HUES48 (cell line): ENCODE data around the gene GRM4.

Experiments used
- H3K27ac ChIP-seq: one replicate; pipeline ENCODE4 v1.7.0; 2013; ENCODE audit warnings: low read depth, low read length, inconsistent platforms
- H3K27me3 ChIP-seq: 2 replicates; pipeline ENCODE4 v1.6.1; 2013; ENCODE audit warnings: mild to moderate bottlenecking, low read length; ENCODE audit not compliant: control insufficient read depth, insufficient read depth
- H3K36me3 ChIP-seq: 2 replicates; pipeline ENCODE4 v1.6.1; 2013; ENCODE audit warnings: low read length; ENCODE audit not compliant: control insufficient read depth, insufficient read depth
- H3K4me1 ChIP-seq: 2 replicates; pipeline ENCODE4 v1.6.1; 2013; ENCODE audit warnings: mild to moderate bottlenecking, low read length; ENCODE audit not compliant: control insufficient read depth, insufficient read depth
- H3K4me3 ChIP-seq: 2 replicates; pipeline ENCODE4 v1.5.1; 2013; ENCODE audit warnings: mild to moderate bottlenecking, low read depth, low read length
- H3K9ac ChIP-seq: 2 replicates; pipeline ENCODE4 v1.6.1; 2013; ENCODE audit warnings: mild to moderate bottlenecking, low read depth, low read length, moderate library complexity
- H3K9me3 ChIP-seq: 2 replicates; pipeline ENCODE4 v1.6.1; 2013; ENCODE audit warnings: low read length; ENCODE audit not compliant: control insufficient read depth, insufficient read depth

GRM4 gene

DNA sequence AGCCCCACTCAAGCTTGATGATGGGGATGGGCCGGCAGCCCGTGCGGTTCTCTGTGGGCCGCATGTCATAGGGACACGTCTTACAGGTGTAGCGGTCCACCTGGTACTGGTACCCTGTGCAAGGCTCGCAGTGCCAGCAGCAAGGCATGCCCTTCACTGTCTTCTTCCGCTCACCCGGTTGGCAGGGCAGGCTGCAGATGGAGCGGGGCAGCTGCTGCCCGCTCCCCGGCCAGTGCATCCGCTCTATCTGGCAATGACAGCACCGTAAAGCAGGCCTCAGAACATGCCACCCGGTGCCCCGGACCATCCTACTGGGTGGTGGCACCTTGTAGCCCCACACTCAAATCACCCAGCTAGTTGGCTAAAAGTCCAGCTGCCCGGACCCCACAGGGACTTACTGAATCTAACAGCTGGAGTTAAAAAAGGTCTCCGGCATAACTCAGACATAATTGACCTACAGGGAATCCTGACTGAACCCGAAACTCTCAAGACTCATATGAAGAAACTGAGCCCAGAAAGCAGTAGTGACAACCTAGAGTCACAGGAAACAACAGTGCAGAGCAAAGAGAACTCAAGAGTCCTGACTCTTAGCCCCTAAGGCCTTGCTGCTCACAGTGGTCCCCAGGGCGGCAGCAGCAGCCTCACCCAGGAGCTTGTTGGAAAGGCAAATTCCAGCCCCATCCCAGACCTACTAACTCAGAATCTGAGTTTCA is 109.4 kb downstream of the GRM4 start:
- no peak overlapping the region for H3K9ac ChIP-seq

GRCh38 chr6:34035704-34036356 is 110.1 kb downstream of the GRM4 start:
- no peak overlapping the region for H3K9ac ChIP-seq
- H3K9me3 ChIP-seq, result no peaks in the 10 kb centered on the region
- H3K27ac ChIP-seq, result no peak overlapping the region
- H3K4me3 ChIP-seq, result no peak overlapping the region
- H3K4me1 ChIP-seq, result no peaks in the 10 kb centered on the region
- H3K36me3 ChIP-seq, result 0 out of 2 replicates have a peak, but pooled peaks cover 9% of the 10 kb centered on the region
- no peaks in the 10 kb centered on the region for H3K27me3 ChIP-seq

More for the DNA sequence above, 109.4 kb downstream of the GRM4 start:
- H3K27me3 ChIP-seq, result no peaks in the 10 kb centered on the region
- 0 out of 2 replicates have a peak, but pooled peaks cover 9% of the 10 kb centered on the region for H3K36me3 ChIP-seq
- no peak overlapping the region for H3K27ac ChIP-seq
- no peaks in the 10 kb centered on the region for H3K9me3 ChIP-seq
- H3K4me3 ChIP-seq, result no peak overlapping the region
- H3K4me1 ChIP-seq, result no peaks in the 10 kb centered on the region

DNA sequence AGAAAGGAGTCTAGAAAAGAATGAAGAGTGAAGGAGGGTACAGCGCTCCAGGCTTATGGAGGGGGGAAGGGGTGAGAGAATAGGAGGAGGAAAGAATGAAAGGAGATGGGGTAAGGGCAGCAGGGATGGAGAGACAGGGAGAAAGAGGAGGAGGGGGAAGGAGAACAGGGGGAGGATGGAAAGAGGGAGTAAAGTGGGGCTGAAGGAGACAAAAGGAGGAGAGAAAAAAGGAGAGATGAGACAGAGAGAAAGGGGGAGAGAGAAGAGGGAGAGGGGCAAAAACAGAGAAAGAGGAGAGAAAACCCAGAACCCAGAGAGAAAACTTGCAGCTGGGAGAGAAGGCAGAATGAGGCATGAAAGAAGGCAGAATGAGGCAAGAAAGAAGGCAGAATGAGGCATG is 110.7 kb downstream of the GRM4 start:
- Histone ChIP-seq H3K27me3 (no peaks in the 10 kb centered on the region), H3K4me3 (no peak overlapping the region), H3K9me3 (no peaks in the 10 kb centered on the region), H3K4me1 (no peaks in the 10 kb centered on the region), H3K36me3 (0 out of 2 replicates have a peak, but pooled peaks cover 9% of the 10 kb centered on the region), H3K27ac (no peak overlapping the region), H3K9ac (no peak overlapping the region)

DNA sequence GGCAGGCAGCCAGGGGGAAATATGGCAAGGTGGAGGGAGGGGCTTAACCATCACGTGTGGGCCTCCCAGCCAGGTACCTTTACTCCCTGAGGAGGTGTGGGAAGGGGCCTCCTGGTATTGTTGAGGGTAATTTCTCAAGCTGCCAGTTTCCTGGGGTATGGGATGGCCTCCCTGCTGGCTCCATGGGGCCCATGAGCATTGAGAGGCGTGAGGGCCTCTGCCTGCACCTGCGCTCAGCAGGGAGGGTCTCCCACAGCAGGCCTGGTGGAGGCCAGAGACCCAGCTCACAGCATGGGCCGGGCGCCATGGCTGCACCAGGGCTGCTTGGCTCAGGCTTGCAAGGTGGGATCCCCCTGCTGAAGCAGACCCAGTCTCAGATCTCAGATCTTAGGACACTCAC is 113.0 kb downstream of the GRM4 start:
- 0 out of 2 replicates have a peak, but pooled peaks cover 9% of the 10 kb centered on the region for H3K36me3 ChIP-seq
- no peaks in the 10 kb centered on the region for H3K9me3 ChIP-seq
- H3K4me1 ChIP-seq, result no peaks in the 10 kb centered on the region
- no peaks in the 10 kb centered on the region for H3K27me3 ChIP-seq
- H3K4me3 ChIP-seq, result no peak overlapping the region
- no peak overlapping the region for H3K27ac ChIP-seq
- H3K9ac ChIP-seq, result no peak overlapping the region

- H3K27me3 ChIP-seq, result no peaks in the 10 kb centered on the region
- H3K36me3 ChIP-seq, result 0 out of 2 replicates have a peak, but pooled peaks cover 9% of the 10 kb centered on the region
- H3K9me3 ChIP-seq, result no peaks in the 10 kb centered on the region
- H3K4me3 ChIP-seq, result no peak overlapping the region
- H3K9ac ChIP-seq, result no peak overlapping the region
- H3K4me1 ChIP-seq, result no peaks in the 10 kb centered on the region
- no peak overlapping the region for H3K27ac ChIP-seq
These were observed 114.1 kb downstream of the GRM4 start for GRCh38 chr6:34031625-34032383.

- Histone ChIP-seq H3K27ac (no peak overlapping the region), H3K36me3 (0 out of 2 replicates have a peak, but pooled peaks cover 9% of the 10 kb centered on the region), H3K9me3 (no peaks in the 10 kb centered on the region), H3K4me3 (no peak overlapping the region), H3K27me3 (no peaks in the 10 kb centered on the region), H3K4me1 (no peaks in the 10 kb centered on the region), H3K9ac (no peak overlapping the region)
These were observed 114.9 kb downstream of the GRM4 start for GRCh38 chr6:34030831-34031624.

- Histone ChIP-seq H3K36me3 (0 out of 2 replicates have a peak, but pooled peaks cover 4% of the 10 kb centered on the region), H3K9ac (no peak overlapping the region), H3K4me3 (no peak overlapping the region), H3K9me3 (no peaks in the 10 kb centered on the region), H3K27me3 (no peaks in the 10 kb centered on the region), H3K27ac (no peak overlapping the region), H3K4me1 (no peaks in the 10 kb centered on the region)
These were observed 116.2 kb downstream of the GRM4 start for GRCh38 chr6:34029489-34030280.

DNA sequence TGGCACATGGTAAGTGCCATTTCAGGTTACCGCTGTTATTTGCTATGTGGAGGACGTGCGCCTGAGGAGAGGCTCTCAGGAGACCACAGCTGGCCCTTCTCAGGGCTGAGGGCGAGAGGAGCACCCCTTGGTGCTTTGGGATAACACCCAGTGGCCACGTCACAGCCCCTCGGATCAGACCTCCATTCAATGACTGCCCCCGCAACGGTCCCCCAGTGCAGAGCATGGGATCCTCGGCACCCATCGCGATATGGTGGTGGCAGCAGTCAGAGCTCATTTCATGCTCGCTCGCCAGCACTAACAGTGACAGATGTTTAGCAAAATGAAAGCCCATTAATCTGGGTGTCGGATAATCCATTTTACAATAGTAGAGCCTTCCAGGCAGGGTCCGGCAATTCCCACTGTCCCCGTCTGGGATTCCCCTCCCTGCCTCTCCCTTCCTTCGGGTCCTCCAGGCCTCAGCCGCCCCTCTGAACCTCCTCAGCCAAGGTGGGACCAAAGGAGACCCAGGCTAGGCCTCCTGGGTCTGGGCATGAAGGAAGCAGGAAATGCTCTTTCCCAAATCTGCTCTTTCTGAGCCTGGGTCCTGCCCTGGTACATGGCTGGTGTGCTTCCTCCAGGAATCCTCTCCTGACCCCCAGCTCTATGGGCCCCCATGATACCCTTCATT is 117.1 kb downstream of the GRM4 start:
- Histone ChIP-seq H3K36me3 (no peaks in the 10 kb centered on the region), H3K9ac (no peak overlapping the region), H3K4me3 (no peak overlapping the region), H3K9me3 (no peaks in the 10 kb centered on the region), H3K4me1 (no peaks in the 10 kb centered on the region), H3K27me3 (no peaks in the 10 kb centered on the region), H3K27ac (no peak overlapping the region)

GRCh38 chr6:34027939-34028441 is 117.9 kb downstream of the GRM4 start:
- H3K36me3 ChIP-seq, result no peaks in the 10 kb centered on the region
- H3K4me3 ChIP-seq, result no peak overlapping the region
- H3K9me3 ChIP-seq, result no peaks in the 10 kb centered on the region
- no peak overlapping the region for H3K27ac ChIP-seq
- H3K27me3 ChIP-seq, result no peaks in the 10 kb centered on the region
- H3K4me1 ChIP-seq, result no peaks in the 10 kb centered on the region
- no peak overlapping the region for H3K9ac ChIP-seq
